SIG-M5 treated with dmso at 0.1 percent for 504 hours (cell line): Measurements from ENCODE around the gene FSHB.
"Not testable (repeated sequence)": the region's sequence is repeated elsewhere in the genome, so short reads cannot be mapped to it uniquely, and the experiment has no call there.

Source experiments
- DNase-seq: peaks from one replicate; lab custom pipeline; 2025; ENCODE audit not compliant: unreplicated experiment; lab: John Stamatoyannopoulos, UW

Gene FSHB

GRCh38 chr11:30261821-30262220 is 31.0 kb downstream of the FSHB start:
- DNase-seq: no peak

DNA sequence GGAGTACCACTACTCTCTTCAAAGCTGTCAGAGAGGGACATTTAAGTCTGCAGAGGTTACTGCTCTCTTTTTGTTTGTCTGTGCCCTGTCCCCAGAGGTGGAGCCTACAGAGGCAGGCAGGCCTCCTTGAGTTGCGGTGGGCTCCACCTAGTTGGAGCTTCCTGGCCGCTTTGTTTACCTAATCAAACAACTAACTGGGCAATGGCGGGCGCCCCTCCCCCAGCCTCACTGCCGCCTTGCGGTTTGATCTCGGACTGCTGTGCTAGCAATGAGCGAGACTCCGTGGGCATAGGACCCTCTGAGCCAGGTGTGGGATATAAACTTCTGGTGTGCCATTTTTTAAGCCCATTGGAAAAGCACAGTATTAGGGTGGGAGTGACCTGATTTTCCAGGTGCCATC is 37.8 kb downstream of the FSHB start:
- not testable (repeated sequence) for DNase-seq

GRCh38 chr11:30270671-30271070 is 39.9 kb downstream of the FSHB start:
- DNase-seq: no peak

GRCh38 chr11:30277176-30277575 is 46.4 kb downstream of the FSHB start:
- no peak for DNase-seq

GRCh38 chr11:30279796-30280195 is 49.0 kb downstream of the FSHB start:
- no peak for DNase-seq

DNA sequence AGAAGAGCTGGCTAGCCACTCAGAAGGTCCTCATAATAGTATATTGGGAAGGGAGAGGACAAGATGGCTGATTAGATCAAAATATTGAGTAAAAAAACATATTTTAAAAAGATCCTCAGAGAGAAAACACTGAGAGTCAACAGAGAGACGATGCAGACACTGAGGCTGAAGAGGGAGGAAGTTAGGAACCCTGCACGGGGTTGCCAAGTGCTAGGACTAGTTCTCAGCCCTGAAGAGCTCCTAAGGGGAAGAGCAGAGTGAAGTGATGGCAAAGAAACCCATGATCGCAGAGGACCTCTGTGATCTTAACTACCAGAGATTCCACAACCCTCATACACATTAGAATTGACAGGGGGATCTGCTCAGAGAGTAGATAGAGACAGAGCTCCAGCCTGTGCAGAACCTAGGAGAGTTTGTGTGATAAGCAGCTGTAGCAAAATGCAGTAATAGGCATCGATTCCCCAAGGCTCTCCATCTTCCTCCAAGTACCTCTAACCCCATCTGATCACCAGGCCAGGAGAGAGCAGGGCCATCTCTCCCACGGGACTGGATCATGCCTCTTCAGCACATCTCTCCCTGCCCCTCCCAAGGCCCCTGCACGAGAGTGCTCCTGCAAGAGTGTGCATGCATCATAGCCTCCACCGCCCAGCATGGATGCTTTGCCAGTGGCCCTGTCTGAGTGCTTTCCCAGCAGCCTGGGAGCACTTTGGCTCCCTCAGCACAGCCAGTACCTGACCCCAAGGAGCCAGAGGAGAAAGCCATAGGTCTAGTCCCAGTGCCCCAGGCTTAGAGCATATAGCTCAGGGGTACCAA is 50.9 kb downstream of the FSHB start:
- no peak for DNase-seq

DNA sequence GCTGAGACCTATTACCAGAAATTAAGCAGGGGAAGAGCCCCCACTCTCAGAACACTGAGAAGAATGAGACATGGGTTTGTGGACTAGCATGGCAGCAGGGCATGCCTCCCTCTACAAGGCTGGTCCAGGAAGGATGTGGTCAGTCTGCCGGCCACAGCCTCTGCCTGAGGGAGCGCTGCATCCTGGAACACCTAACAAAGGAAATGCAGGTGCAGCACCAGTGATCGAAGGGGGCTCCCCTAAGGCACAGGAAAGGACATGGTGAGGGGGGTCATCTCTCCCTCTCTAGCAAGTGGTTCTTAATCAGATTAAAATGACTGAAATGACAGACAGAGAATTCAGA is 51.4 kb downstream of the FSHB start:
- DNase-seq: no peak
